ENCODE results near the gene SPATA45. TPM values are rescaled to one million over a fixed set of nuclear protein-coding genes. Genes with fewer than 3 reads are reported as not detected.
"Not testable (repeated sequence)": the region's sequence is repeated elsewhere in the genome, so short reads cannot be mapped to it uniquely, and the experiment has no call there.

Gene SPATA45
- total and polyA plus RNA-seq, 2 donors (not counting 1 experiment from before 2014, with no cell fraction given): 0.64 TPM; not detected in 1

DNA sequence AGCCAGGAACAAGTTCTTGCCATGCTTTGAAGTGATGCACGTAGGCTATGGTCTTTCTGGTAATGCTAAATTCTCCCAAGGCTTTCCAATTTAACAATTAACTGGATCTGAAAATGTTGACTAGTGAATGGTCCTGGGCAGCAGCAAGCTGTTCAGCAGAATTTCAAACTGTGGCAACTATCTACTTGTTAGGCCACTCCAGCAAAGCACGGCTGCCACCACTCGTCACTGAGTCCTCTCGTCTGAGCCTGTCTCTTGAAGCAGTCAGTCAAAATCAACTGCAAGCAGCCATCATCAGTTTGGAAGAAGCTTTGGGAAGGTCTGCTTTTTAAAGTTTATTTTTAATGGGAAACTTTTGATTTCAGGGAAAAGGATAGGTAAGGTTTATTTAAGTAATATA is 16.8 kb upstream of the SPATA45 start:
- H2AFZ ChIP-seq (ENCODE audit: insufficient read depth, low read depth, low read length, poor library complexity, severe bottlenecking): no peak overlapping the region
- H3K27ac ChIP-seq (ENCODE audit: low read length in 2 of 2): no peak overlapping the region
- H3K36me3 ChIP-seq (replicated peaks in 1 of 2; ENCODE audit: control extremely low read depth in 1 of 2, control insufficient read depth in 1 of 2, extremely low read depth in 1 of 2, insufficient read depth in 2 of 2, low read length in 1 of 2): peaks cover 3 to 7% of the 10 kb centered on the region in 2 experiments
- H4K20me1 ChIP-seq (ENCODE audit: control insufficient read depth, insufficient read depth, low read length, poor library complexity, severe bottlenecking): no peaks in the 10 kb centered on the region
- Mint-ChIP-seq H3K9me3 (ENCODE audit: insufficient read depth) (no peaks in the 10 kb centered on the region), H3K4me1 (peaks cover 8% of the 10 kb centered on the region), H3K27me3 (no peaks in the 10 kb centered on the region), H3K27ac (no peak overlapping the region), H3K4me3 (no peak overlapping the region)
- H3K27me3 ChIP-seq (replicated peaks in 1 of 4; ENCODE audit: control extremely low read depth in 1 of 4, control insufficient read depth in 3 of 4, insufficient read depth in 4 of 4, low read length in 3 of 4): no peaks in the 10 kb centered on the region
- H3K4me2 ChIP-seq (replicated peaks; ENCODE audit: low read depth, low read length, poor library complexity, severe bottlenecking): no peak overlapping the region
- POLR2A ChIA-PET: no interaction called here
- peaks cover 0 to 1% (median 0%) of the 10 kb centered on the region in 3 donors for H3K9me3 ChIP-seq (ENCODE audit: control extremely low read depth in 1 of 3, control insufficient read depth in 2 of 3, insufficient read depth in 1 of 3, low read length in 2 of 3)
- DNase-seq: no peak
- peaks cover 14% of the 10 kb centered on the region in 2 donors for H3K4me1 ChIP-seq (ENCODE audit: control insufficient read depth in 2 of 2, insufficient read depth in 2 of 2, low read length in 2 of 2)
- intact Hi-C loops (cut with micrococcal nuclease): no loop called here
- peaks cover 4% of the 10 kb centered on the region for H3K79me2 ChIP-seq (ENCODE audit: control insufficient read depth, insufficient read depth, low read length)
- ATAC-seq (ENCODE audit: low read depth): no peak
- H3K4me3 ChIP-seq (ENCODE audit: control extremely low read depth in 1 of 5, extremely low read depth in 1 of 5, insufficient read depth in 1 of 5, low read depth in 2 of 5, low read length in 4 of 5): no peak overlapping the region
- CTCF ChIA-PET: no interaction called here
- TF ChIP-seq EZH2 (IDR thresholded peaks at IDR 0.05; ENCODE audit: borderline replicate concordance, insufficient read depth, low read depth, low read length, poor library complexity, severe bottlenecking): no peak
- no peak for TF ChIP-seq CTCF (IDR thresholded peaks at IDR 0.05)
- H3K9ac ChIP-seq (ENCODE audit: low read length): no peak overlapping the region
- WGBS (ENCODE audit: insufficient coverage): 100% methylated on average over 4 of the region's 4 CpGs

- H3K9ac ChIP-seq (ENCODE audit: low read length); H3K27me3 ChIP-seq (replicated peaks in 1 of 4; ENCODE audit: control extremely low read depth in 1 of 4, control insufficient read depth in 3 of 4, insufficient read depth in 4 of 4, low read length in 3 of 4); H4K20me1 ChIP-seq (ENCODE audit: control insufficient read depth, insufficient read depth, low read length, poor library complexity, severe bottlenecking); CTCF ChIA-PET; H3K27ac ChIP-seq (ENCODE audit: low read length in 2 of 2); H2AFZ ChIP-seq (ENCODE audit: insufficient read depth, low read depth, low read length, poor library complexity, severe bottlenecking); intact Hi-C loops (cut with micrococcal nuclease); H3K27me3 Mint-ChIP-seq; H3K9me3 Mint-ChIP-seq (ENCODE audit: insufficient read depth); H3K9me3 ChIP-seq (ENCODE audit: control extremely low read depth in 1 of 3, control insufficient read depth in 2 of 3, insufficient read depth in 1 of 3, low read length in 2 of 3); H3K4me3 ChIP-seq (ENCODE audit: control extremely low read depth in 1 of 5, extremely low read depth in 1 of 5, insufficient read depth in 1 of 5, low read depth in 2 of 5, low read length in 4 of 5); H3K4me2 ChIP-seq (replicated peaks; ENCODE audit: low read depth, low read length, poor library complexity, severe bottlenecking); H3K36me3 ChIP-seq (replicated peaks in 1 of 2; ENCODE audit: control extremely low read depth in 1 of 2, control insufficient read depth in 1 of 2, extremely low read depth in 1 of 2, insufficient read depth in 2 of 2, low read length in 1 of 2); POLR2A ChIA-PET; H3K27ac Mint-ChIP-seq; ATAC-seq (ENCODE audit: low read depth); H3K4me3 Mint-ChIP-seq; DNase-seq: not testable (repeated sequence)
- 96% methylated on average over 4 of the region's 10 CpGs for WGBS (ENCODE audit: insufficient coverage)
- peaks cover 14% of the 10 kb centered on the region for H3K4me1 Mint-ChIP-seq
- peaks cover 20 to 21% of the 10 kb centered on the region in 2 donors for H3K4me1 ChIP-seq (ENCODE audit: control insufficient read depth in 2 of 2, insufficient read depth in 2 of 2, low read length in 2 of 2)
- peaks cover 13% of the 10 kb centered on the region for H3K79me2 ChIP-seq (ENCODE audit: control insufficient read depth, insufficient read depth, low read length)
Measured at GRCh38 chr1:212863345-212863744, 15.9 kb upstream of the SPATA45 start.
